Choroid plexus epithelial cell (primary cell): ENCODE data around the gene QPRT.

Experiments
- DNase-seq: peaks from one replicate; pipeline ENCODE4 v3.0.0-alpha.2; 2010; ENCODE audit warnings: low read depth
- H3K4me3 ChIP-seq: 2 replicates; pipeline ENCODE4 v1.5.1; 2011; ENCODE audit warnings: low read depth, mild to moderate bottlenecking, control low read depth, low read length, moderate library complexity
- TF ChIP-seq, protein P1 (sequence below): conservative IDR thresholded peaks from 2 replicates; pipeline ENCODE4 v1.5.1; 2011; ENCODE audit warnings: low read depth, mild to moderate bottlenecking, control low read depth, inconsistent platforms, low read length, moderate library complexity

QPRT gene

DNA sequence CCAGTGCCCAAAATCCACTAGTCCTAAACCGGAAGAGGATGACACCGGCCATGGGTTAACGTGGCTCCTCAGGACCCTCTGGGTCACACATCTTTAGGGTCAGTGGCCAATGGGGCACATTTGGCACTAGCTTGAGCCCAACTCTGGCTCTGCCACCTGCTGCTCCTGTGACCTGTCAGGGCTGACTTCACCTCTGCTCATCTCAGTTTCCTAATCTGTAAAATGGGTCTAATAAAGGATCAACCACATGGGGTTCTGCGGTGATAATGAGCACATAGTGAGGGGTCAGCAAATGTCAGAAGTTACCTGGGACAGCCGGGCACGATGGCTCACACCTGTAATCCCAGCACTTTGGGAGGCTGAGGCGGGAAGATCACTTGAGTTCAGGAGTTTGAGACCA lies 18.4 kb downstream of the QPRT start:
- TF ChIP-seq, protein P1, sequence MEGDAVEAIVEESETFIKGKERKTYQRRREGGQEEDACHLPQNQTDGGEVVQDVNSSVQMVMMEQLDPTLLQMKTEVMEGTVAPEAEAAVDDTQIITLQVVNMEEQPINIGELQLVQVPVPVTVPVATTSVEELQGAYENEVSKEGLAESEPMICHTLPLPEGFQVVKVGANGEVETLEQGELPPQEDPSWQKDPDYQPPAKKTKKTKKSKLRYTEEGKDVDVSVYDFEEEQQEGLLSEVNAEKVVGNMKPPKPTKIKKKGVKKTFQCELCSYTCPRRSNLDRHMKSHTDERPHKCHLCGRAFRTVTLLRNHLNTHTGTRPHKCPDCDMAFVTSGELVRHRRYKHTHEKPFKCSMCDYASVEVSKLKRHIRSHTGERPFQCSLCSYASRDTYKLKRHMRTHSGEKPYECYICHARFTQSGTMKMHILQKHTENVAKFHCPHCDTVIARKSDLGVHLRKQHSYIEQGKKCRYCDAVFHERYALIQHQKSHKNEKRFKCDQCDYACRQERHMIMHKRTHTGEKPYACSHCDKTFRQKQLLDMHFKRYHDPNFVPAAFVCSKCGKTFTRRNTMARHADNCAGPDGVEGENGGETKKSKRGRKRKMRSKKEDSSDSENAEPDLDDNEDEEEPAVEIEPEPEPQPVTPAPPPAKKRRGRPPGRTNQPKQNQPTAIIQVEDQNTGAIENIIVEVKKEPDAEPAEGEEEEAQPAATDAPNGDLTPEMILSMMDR, result no peak
- no peak overlapping the region for H3K4me3 ChIP-seq
- no peak for DNase-seq

DNA sequence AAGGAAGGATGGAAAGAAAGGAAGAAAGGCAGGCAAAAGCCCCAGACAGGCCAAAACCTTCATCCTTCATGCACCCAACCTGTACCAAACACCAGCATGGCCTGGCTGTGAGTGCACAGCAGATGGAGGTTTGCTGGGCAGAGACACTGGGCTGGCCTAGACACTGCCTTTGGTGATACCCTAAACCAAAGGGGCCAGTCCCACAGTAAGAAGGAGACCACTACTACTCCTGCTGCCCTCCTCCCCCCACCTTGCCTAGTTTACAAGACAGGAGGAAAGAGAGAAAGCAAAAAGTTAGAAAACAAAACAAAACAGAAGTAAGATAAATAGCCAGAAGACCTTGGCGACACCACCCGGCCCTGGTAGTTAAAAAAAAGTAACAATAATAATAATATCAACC lies 19.1 kb downstream of the QPRT start:
- no peak overlapping the region for H3K4me3 ChIP-seq
- DNase-seq, result no peak
- TF ChIP-seq, protein P1, result no peak

DNA sequence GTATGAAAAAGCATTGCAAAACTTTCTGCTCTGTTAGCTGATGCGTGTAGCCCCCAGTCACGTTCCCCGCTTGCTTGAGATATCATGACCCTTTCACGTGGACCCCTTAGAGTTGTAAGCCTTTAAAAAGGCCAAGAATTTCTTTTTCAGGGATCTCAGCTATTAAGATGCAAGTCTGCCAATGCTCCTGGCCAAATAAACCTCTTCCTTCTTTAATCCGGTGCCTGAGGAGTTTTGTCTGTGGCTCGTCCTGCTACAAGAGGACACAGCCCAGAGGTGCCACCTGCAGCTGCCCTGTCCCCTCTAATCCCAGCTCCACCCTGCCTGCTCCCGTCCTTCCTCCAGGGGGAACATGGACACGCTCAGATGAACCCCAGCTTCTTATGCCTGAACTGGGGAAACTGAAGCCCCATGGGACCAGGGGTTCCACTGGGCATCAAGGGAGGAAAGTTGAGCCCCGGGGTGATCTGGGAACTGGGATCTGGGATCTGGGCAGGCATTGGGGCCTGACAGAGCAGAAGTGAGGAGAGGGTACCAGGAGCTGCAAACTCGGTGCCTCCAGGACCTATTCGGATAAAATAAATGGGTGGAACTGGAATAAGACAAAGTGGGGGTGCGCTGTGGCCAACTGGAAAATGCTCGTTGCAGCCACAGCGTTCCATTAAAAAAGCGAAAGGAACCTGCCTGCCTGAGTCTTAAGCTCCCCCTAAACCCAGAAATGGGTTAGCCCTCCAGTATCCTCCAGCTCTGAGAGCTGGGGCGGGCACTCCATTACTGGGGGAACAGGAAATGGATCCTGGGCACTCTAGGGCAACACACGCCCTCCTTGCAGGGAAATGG lies 19.7 kb downstream of the QPRT start:
- TF ChIP-seq, protein P1, result no peak
- no peak for DNase-seq
- no peak overlapping the region for H3K4me3 ChIP-seq

DNA sequence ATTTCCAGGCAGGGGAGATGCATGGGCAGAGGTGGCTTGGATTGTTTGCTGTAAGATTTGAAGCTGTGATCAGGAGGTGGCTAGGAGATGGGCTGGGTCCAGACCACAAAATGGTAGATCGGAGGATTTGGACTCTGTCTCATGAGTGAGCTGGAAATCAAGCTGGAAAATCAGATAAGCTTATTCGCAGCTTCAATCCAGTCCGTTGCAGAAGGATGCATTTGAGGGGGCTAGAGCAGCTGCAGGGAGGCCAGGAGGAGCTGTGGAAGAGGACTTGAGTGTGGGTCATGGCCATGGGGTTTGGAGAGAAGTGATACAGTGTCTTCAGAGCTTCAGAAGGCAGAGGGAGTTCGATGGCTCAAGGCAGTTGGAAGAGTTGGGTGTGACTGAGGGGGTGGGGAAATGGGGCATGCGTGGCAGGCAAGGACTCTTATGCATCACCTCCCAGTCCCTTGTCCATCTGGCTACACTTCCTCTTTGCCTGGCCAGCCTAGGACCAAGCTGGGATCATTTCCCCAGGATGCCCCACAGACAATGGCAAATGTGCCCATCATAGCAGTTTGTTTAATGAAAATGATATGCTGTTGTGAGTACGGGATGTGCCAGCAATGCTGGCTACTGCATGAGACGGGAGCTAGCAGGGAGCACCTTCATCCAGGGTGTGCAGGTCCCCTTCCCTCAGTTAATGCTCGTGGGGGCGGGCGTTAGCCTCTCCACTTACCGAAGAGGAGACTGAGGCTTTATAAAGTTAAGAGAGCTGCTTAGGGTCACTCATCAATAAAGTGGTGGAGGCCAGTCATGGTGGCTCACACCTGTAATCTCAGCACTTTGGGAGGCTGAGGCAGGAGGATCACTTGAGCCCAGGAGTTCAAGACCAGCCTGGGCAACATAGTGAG lies 20.6 kb downstream of the QPRT start:
- TF ChIP-seq, protein P1, result no peak
- no peak for DNase-seq
- H3K4me3 ChIP-seq, result no peak overlapping the region

DNA sequence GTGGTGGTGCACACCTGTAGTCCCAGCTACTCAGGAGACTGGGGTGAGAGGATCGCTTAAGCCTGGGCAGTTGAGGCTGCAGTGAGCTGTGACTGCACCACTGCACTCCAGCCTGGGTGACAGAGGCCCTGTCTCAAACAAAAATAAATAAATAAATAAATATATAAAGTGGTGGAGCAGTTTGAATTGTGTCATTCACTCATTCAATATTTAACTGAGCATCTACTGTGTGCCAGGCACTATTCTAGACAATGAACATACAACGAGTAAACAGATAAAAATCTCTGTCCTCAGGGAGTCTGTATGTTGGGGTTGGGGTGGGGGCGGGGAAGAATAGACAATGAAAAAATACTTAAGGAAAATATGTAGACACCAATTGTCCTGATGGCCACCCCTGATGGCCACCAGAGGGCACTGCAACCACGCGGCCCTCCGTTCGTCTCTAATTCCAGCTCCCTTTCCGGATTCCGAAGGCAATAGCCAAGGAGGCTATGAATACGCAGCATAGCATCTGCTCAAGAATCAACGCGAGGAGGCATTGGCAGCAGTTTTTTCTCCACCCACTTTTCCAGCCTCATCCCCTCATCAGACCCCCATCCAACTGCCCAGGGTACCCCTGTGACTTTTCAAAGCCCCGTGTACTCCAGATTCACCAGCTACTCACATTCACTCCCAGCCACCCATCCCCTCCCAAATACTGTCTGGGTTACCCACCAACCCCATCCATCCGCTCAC lies 21.4 kb downstream of the QPRT start:
- TF ChIP-seq, protein P1, result peak; percentile 92
- no peak overlapping the region for H3K4me3 ChIP-seq

DNA sequence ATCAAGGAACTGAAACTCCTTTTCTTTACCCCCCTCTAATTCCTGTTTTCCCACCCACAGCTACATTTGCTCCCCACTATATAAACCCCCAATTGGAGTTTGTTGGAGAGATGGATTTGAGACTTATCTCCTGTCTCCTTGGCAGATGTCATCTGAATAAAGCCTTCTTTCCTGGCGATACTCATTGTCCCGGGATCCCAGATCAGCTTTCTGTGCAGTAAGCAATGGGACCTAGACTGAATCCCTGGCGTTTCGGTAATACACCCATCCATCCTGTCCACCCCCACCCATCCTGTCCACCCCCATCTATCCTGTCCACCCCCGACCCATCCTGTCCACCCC lies 22.2 kb downstream of the QPRT start:
- TF ChIP-seq, protein P1, result no peak
- H3K4me3 ChIP-seq, result no peak overlapping the region
- no peak for DNase-seq

More for the DNA sequence above, 21.4 kb downstream of the QPRT start:
- peak; percentile 95 for DNase-seq
